ENCODE results near the gene NLRX1.

The NLRX1 gene

DNA sequence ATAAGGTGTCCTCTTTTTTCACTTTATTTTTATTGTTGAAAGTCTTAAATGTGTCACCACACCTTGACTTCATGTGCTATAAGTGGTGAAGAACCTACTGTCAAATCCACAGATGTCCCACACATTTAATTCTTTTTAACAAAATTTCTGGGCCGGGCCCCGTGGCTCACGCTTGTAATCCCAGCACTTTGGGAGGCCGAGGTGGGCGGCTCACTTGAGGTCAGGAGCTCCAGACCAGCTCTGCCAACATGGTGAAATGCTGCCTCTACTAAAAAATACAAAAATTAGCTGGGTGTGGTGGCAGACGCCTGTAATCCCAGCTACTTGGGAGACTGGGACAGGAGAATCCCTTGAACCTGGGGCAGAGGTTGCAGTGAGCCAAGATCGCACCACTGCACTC is 40.7 kb downstream of the NLRX1 start:
- no peak for DNase-seq

DNA sequence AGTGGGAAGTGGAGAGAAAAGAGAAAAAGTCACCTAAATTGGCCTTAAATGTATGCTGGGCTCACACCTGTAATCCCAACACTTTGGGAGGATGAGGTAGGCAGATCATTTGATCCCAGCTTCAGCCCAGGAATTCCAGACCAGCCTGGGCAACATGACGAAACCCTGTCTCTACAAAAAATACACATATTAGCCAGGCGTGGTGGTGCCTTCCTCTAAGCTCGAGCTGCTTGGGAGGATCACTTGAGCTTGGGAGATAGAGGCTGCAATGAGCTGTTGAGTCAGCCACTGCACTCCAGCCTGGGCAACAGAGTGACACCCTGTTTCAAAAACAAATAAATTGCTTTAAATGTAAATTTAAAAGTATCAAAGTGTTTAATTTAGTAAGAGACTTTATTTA is 41.5 kb downstream of the NLRX1 start:
- no peak for DNase-seq

DNA sequence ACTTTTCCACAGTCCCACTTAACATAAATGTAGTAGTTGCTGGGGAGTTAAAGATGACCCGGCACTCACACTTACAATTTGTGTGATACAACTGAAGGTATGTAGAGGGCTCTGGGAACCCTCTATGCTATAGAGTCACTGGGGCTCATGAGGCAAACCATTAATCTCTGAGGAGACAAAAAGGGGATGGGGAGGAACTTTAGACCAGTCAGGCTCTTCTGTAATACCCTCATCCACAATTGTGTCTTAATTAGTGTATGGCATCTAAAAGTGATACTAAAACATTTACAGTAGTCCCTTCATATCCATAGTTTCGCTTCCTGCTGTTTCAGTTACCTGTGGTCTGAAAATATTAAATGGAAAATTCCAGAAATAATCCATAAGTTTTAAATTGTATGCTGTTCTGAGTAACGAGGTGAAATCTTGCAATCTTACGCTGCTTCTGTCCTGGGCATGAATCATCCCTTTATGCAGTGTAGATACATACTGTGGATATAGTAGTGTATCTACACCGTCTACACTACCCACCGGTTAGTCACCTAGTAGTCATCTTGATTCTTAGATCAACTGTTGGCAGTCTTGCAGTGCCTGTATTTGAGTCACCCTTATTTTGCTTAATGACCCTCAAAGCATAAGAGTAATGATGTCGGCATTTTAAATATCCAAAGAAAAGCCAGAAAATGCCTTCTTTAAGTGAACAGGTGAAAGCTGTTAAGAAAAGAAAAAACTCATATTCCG is 49.8 kb downstream of the NLRX1 start:
- DNase-seq, result no peak

- DNase-seq, result no peak
These were observed 53.8 kb downstream of the NLRX1 start for GRCh38 chr11:119222308-119222707.

- DNase-seq, result no peak
These were observed 54.4 kb downstream of the NLRX1 start for GRCh38 chr11:119222891-119223290.

DNA sequence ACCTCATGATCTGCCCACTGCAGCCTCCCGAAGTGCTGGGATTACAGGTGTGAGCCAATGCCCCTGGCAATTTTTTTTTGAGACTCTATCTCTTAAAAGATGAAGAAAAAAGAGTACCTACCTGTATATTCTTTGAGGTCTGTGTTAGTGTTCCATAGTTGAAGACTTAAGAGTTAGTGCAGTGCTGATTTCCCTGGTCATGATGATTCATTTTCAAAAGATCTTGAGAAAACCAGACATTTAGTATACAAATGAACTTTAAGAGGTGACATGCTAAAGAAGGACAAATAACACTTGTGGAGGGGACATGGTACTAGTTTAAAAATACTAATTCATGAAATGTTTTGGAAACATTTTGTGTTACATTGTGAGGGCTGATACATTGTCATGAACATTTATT is 55.3 kb downstream of the NLRX1 start:
- no peak for DNase-seq

GRCh38 chr11:119228535-119229287 is 60.2 kb downstream of the NLRX1 start:
- DNase-seq, result peak in 1 of 2 donors; percentile 6

- no peak for DNase-seq
These were observed 60.8 kb downstream of the NLRX1 start for GRCh38 chr11:119229288-119229672.

GRCh38 chr11:119229741-119230140 is 61.2 kb downstream of the NLRX1 start:
- DNase-seq, result no peak
